OCI-LY7 (cell line): ENCODE data around the gene TCERG1L.

ENCODE experiments used
- EZH2phosphoT487 ChIP-seq: fragments of 200-600 bp; sonication (generic); IDR thresholded peaks from 2 replicates; pipeline ENCODE4 v1.6.1; 2018; ENCODE audit warnings: low read depth, borderline replicate concordance, mild to moderate bottlenecking, mixed run types, antibody characterized with exemption, low read length, moderate library complexity, mixed read lengths
- TF ChIP-seq, protein P1 (sequence below): fragments of 200-600 bp; sonication (generic); conservative IDR thresholded peaks from 2 replicates; pipeline ENCODE4 v1.5.1; 2014; ENCODE audit warnings: mild to moderate bottlenecking, antibody characterized with exemption, low read length, moderate library complexity, mixed read lengths

DNA sequence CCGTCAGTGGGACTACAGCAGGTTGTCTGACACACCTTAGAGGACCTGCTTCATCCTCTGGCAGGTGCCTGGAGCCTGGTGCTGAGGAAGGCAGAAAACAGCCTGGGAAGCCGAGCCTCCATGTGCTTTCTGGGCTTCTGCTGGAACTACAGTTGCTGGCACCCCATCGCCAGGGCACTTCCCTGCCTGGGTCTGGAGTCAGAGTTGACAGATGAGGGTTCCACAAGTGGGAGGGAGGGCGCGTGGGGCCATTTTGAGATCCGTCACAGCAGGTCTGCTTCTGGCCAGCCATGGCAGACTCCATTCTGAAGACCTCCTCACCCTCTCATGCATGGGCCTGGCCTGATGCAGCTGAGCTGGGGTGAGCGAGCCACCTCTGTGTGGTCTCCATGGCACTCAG is 33.2 kb upstream of the TCERG1L start:
- TF ChIP-seq, protein P1, sequence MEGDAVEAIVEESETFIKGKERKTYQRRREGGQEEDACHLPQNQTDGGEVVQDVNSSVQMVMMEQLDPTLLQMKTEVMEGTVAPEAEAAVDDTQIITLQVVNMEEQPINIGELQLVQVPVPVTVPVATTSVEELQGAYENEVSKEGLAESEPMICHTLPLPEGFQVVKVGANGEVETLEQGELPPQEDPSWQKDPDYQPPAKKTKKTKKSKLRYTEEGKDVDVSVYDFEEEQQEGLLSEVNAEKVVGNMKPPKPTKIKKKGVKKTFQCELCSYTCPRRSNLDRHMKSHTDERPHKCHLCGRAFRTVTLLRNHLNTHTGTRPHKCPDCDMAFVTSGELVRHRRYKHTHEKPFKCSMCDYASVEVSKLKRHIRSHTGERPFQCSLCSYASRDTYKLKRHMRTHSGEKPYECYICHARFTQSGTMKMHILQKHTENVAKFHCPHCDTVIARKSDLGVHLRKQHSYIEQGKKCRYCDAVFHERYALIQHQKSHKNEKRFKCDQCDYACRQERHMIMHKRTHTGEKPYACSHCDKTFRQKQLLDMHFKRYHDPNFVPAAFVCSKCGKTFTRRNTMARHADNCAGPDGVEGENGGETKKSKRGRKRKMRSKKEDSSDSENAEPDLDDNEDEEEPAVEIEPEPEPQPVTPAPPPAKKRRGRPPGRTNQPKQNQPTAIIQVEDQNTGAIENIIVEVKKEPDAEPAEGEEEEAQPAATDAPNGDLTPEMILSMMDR: no peak
- TF ChIP-seq EZH2phosphoT487: no peak
